Neural cell (in vitro differentiated cells): ENCODE measurements around the gene ACYP2. TPM values are rescaled to one million over a fixed set of nuclear protein-coding genes. Genes with fewer than 3 reads are reported as not detected.

ENCODE experiments used
- H2AFZ ChIP-seq: fragments of 200-600, 300-800 bp; sonication (generic), shearing (Covaris generic); 2 replicates; pipeline ENCODE4 v1.6.0; 2014; ENCODE audit warnings: low read depth, mild to moderate bottlenecking, antibody characterized with exemption, low read length, moderate library complexity
- H3F3A ChIP-seq: fragments of 200-600 bp; shearing (Covaris generic); 2 replicates; pipeline ENCODE4 v1.6.1; 2016; ENCODE audit warnings: mild to moderate bottlenecking, moderate library complexity, mixed read lengths, antibody characterized with exemption, low read length; ENCODE audit not compliant: insufficient read depth, poor library complexity, severe bottlenecking
- H3K27ac ChIP-seq: fragments of 200-600, 300-800 bp; sonication (generic), shearing (Covaris generic); 2 replicates; pipeline ENCODE4 v1.5.1; 2014; ENCODE audit warnings: mild to moderate bottlenecking, low read length, moderate library complexity
- H3K27me3 ChIP-seq: fragments of 300-800, 200-600 bp; sonication (generic), shearing (Covaris generic); 2 replicates; pipeline ENCODE4 v1.6.0; 2014; ENCODE audit warnings: mild to moderate bottlenecking, low read depth, low read length, moderate library complexity; ENCODE audit not compliant: insufficient read depth
- H3K36me3 ChIP-seq: fragments of 300-800, 200-600 bp; sonication (generic), shearing (Covaris generic); 2 replicates; pipeline ENCODE4 v1.5.1; 2014; ENCODE audit warnings: mild to moderate bottlenecking, antibody characterized with exemption, low read length, moderate library complexity; ENCODE audit not compliant: insufficient read depth
- H3K4me2 ChIP-seq: fragments of 300-800, 200-600 bp; sonication (generic), shearing (Covaris generic); 2 replicates; pipeline ENCODE4 v1.6.0; 2014; ENCODE audit warnings: mild to moderate bottlenecking, low read length
- H3K4me3 ChIP-seq: fragments of 300-800, 200-600 bp; sonication (generic), shearing (Covaris generic); 2 replicates; pipeline ENCODE4 v1.5.1; 2014; ENCODE audit warnings: mild to moderate bottlenecking, low read length, moderate library complexity
- H3K79me2 ChIP-seq: fragments of 200-600 bp; shearing (Covaris generic); replicated peaks from 2 replicates; pipeline ENCODE4 v1.6.0; 2014; ENCODE audit warnings: mild to moderate bottlenecking, low read length, moderate library complexity; ENCODE audit not compliant: insufficient read depth
- H3K9ac ChIP-seq: fragments of 300-800, 200-600 bp; sonication (generic), shearing (Covaris generic); 2 replicates; pipeline ENCODE4 v1.6.1; 2016; ENCODE audit warnings: mild to moderate bottlenecking, low read length, mixed read lengths
- H3K9me2 ChIP-seq: fragments of 200-600 bp; shearing (Covaris generic); 2 replicates; pipeline ENCODE4 v1.6.1; 2016; ENCODE audit warnings: mild to moderate bottlenecking, low read length, mixed read lengths; ENCODE audit not compliant: insufficient read depth
- H3K9me3 ChIP-seq: fragments of 200-600, 300-800 bp; sonication (generic), shearing (Covaris generic); 2 replicates; pipeline ENCODE4 v1.6.1; 2016; ENCODE audit warnings: mild to moderate bottlenecking, mixed run types, low read length, moderate library complexity, mixed read lengths
- H4K20me1 ChIP-seq: fragments of 200-600 bp; shearing (Covaris generic); 2 replicates; pipeline ENCODE4 v1.6.1; 2016; ENCODE audit warnings: mild to moderate bottlenecking, mixed run types; ENCODE audit not compliant: insufficient read depth
- EP300 ChIP-seq: fragments of 450-650 bp; conservative IDR thresholded peaks from 2 replicates; pipeline ENCODE4 v1.6.1; 2014; ENCODE audit warnings: antibody characterized with exemption, mild to moderate bottlenecking, moderate library complexity; ENCODE audit not compliant: poor library complexity, severe bottlenecking
- EZH2 ChIP-seq: fragments of 200-600, 300-800 bp; shearing (Covaris generic), sonication (generic); IDR thresholded peaks from 2 replicates; pipeline ENCODE4 v1.6.1; 2014; ENCODE audit warnings: antibody characterized with exemption, low read length, borderline replicate concordance, mild to moderate bottlenecking; ENCODE audit not compliant: insufficient read depth, poor library complexity, severe bottlenecking
- MXI1 ChIP-seq: fragments of 450-650 bp; conservative IDR thresholded peaks from 2 replicates; pipeline ENCODE4 v1.6.1; 2014; ENCODE audit warnings: antibody characterized with exemption, mild to moderate bottlenecking; ENCODE audit not compliant: poor library complexity, severe bottlenecking
- POLR2AphosphoS5 ChIP-seq: IDR thresholded peaks from 2 replicates; pipeline ENCODE4 v1.6.1; 2012
- RAD21 ChIP-seq: fragments of 450-650 bp; conservative IDR thresholded peaks from 2 replicates; pipeline ENCODE4 v1.6.1; 2014; ENCODE audit warnings: antibody characterized with exemption, mild to moderate bottlenecking, moderate library complexity
- SMC3 ChIP-seq: fragments of 450-650 bp; conservative IDR thresholded peaks from 2 replicates; pipeline ENCODE4 v1.6.1; 2014; ENCODE audit warnings: antibody characterized with exemption, mild to moderate bottlenecking, moderate library complexity; ENCODE audit not compliant: poor library complexity
- TAF1 ChIP-seq: IDR thresholded peaks from 2 replicates; pipeline ENCODE4 v1.6.1; 2012; ENCODE audit warnings: low read depth
- polyA minus RNA-seq: library from RNA; depleted of rRNA, polyadenylated mRNA; stranded (reverse); fragments of >200 nt; gene quantifications from 2 replicates; pipeline ENCODE4 v1.2.3, GENCODE V29; 2014
- polyA plus RNA-seq: library from polyadenylated mRNA; depleted of rRNA; stranded (reverse); fragments of >200 nt; gene quantifications from 2 replicates; pipeline ENCODE4 v1.2.3, GENCODE V29; 2014
- TF ChIP-seq, protein P1 (sequence below): IDR thresholded peaks from 2 replicates; pipeline ENCODE4 v1.6.1; 2012; ENCODE audit warnings: borderline replicate concordance
- TF ChIP-seq, protein P2 (sequence below): fragments of 450-650 bp; IDR thresholded peaks from 2 replicates; pipeline ENCODE4 v1.5.1; 2014; ENCODE audit warnings: antibody characterized with exemption, mild to moderate bottlenecking, moderate library complexity; ENCODE audit not compliant: poor library complexity, severe bottlenecking

The ACYP2 gene
- 42.9 and 48.2 TPM in 2 replicates for polyA plus RNA-seq
- 27.3 and 29.2 TPM in 2 replicates for polyA minus RNA-seq

DNA sequence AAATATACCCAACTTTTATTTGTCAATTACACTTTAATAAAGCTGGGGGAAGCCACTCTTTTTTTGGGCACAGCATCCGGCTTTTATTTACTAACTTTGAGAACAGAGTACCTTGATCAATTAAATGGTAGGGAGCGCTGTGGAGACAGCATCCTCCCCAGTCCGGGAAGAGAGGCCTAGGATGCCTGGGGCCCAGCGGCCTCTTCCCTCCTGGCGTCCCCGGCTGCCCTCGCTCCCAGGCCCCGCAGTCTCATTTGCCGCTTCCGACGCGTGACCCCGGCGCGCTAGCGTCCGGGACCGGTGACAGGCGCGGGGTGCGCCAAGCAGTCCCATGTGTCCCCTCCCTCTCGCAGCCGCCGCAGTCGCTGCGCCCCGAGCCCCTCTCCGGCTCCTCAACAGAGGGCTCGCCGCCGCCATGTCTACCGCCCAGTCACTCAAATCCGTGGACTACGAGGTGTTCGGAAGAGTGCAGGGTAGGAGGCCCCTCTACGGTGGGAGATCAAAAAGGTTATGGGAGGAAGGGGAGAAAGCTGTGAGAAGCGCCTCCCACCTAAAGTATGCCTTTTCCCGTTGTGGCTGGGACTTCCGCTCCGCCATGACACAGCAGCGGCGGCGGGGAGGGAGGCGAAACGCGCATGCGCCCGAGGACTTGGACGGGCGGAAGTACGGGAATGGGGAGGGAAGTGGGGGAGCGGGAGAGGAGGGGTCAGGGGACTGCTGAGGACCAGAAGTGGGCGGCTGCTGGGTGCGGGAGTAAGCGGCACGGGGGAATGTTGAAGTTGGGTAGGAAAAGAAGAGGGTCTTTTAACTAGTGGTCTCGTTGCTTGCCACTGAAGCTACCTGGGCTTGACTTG, at the start of gene ACYP2:
Gene ACYP2, plus strand, starts transcription at position 332 of the 854 bp plus-strand sequence.
- H3K36me3 ChIP-seq, result no peaks in the 10 kb centered on the region
- peak within 1 kb of the TSS; percentile 77 for H3K4me3 ChIP-seq
- H3F3A ChIP-seq, result peaks cover 5% of the 10 kb centered on the region
- H3K27me3 ChIP-seq, result no peaks in the 10 kb centered on the region
- H3K79me2 ChIP-seq, result no peaks in the 10 kb centered on the region
- H3K9me3 ChIP-seq, result no peaks in the 10 kb centered on the region
- peak within 1 kb of the TSS; percentile 94 for H2AFZ ChIP-seq
- peak within 1 kb of the TSS; percentile 97 for H3K27ac ChIP-seq
- no peaks in the 10 kb centered on the region for H3K9me2 ChIP-seq
- peak within 1 kb of the TSS; percentile 95 for H3K9ac ChIP-seq
- H3K4me2 ChIP-seq, result peak within 1 kb of the TSS; percentile 59
- peak; percentile 61 for TF ChIP-seq EP300
- peak; percentile 83 for TF ChIP-seq MXI1
- peak; percentile 63 for TF ChIP-seq RAD21
- no peak for TF ChIP-seq EZH2
- TF ChIP-seq, protein P1, sequence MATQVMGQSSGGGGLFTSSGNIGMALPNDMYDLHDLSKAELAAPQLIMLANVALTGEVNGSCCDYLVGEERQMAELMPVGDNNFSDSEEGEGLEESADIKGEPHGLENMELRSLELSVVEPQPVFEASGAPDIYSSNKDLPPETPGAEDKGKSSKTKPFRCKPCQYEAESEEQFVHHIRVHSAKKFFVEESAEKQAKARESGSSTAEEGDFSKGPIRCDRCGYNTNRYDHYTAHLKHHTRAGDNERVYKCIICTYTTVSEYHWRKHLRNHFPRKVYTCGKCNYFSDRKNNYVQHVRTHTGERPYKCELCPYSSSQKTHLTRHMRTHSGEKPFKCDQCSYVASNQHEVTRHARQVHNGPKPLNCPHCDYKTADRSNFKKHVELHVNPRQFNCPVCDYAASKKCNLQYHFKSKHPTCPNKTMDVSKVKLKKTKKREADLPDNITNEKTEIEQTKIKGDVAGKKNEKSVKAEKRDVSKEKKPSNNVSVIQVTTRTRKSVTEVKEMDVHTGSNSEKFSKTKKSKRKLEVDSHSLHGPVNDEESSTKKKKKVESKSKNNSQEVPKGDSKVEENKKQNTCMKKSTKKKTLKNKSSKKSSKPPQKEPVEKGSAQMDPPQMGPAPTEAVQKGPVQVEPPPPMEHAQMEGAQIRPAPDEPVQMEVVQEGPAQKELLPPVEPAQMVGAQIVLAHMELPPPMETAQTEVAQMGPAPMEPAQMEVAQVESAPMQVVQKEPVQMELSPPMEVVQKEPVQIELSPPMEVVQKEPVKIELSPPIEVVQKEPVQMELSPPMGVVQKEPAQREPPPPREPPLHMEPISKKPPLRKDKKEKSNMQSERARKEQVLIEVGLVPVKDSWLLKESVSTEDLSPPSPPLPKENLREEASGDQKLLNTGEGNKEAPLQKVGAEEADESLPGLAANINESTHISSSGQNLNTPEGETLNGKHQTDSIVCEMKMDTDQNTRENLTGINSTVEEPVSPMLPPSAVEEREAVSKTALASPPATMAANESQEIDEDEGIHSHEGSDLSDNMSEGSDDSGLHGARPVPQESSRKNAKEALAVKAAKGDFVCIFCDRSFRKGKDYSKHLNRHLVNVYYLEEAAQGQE, result peak; percentile 91
- TF ChIP-seq TAF1, result peak; percentile 87
- TF ChIP-seq SMC3, result peak; percentile 68
- peak; percentile 97 for TF ChIP-seq POLR2AphosphoS5
- TF ChIP-seq, protein P2, sequence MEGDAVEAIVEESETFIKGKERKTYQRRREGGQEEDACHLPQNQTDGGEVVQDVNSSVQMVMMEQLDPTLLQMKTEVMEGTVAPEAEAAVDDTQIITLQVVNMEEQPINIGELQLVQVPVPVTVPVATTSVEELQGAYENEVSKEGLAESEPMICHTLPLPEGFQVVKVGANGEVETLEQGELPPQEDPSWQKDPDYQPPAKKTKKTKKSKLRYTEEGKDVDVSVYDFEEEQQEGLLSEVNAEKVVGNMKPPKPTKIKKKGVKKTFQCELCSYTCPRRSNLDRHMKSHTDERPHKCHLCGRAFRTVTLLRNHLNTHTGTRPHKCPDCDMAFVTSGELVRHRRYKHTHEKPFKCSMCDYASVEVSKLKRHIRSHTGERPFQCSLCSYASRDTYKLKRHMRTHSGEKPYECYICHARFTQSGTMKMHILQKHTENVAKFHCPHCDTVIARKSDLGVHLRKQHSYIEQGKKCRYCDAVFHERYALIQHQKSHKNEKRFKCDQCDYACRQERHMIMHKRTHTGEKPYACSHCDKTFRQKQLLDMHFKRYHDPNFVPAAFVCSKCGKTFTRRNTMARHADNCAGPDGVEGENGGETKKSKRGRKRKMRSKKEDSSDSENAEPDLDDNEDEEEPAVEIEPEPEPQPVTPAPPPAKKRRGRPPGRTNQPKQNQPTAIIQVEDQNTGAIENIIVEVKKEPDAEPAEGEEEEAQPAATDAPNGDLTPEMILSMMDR, result peak; percentile 59
- H4K20me1 ChIP-seq, result no peaks in the 10 kb centered on the region

DNA sequence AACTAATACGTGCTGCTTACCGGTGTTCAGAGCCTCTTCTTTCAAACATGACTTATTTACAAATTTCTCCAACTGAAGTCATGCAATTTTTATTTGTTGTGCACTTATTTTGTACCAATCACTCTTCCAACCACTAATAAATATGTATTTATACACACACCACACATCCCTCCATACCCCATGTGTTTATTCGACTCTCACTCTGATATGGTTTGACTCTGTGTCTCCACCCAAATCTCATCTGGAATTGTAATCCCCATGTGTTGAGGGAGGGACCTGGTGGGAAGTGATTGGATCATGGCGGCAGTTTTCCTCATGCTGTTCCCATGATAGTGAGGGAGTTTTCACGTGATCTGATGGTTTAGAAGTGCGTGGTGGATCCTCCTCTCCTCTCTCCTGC, 49.5 kb upstream of the ACYP2 start:
- Histone ChIP-seq H3K9me2 (no peaks in the 10 kb centered on the region), H2AFZ (no peak overlapping the region), H3K79me2 (no peaks in the 10 kb centered on the region), H3K27me3 (no peaks in the 10 kb centered on the region), H3K9me3 (no peaks in the 10 kb centered on the region), H3K9ac (no peak overlapping the region), H3K4me2 (no peak overlapping the region), H3K27ac (no peak overlapping the region), H3K4me3 (no peak overlapping the region), H3F3A (no peaks in the 10 kb centered on the region), H4K20me1 (no peaks in the 10 kb centered on the region), H3K36me3 (no peaks in the 10 kb centered on the region)
- no peak for TF ChIP-seq EZH2
- no peak for TF ChIP-seq EP300
- TF ChIP-seq POLR2AphosphoS5, result no peak
- no peak for TF ChIP-seq RAD21
- TF ChIP-seq SMC3, result no peak
- no peak for TF ChIP-seq TAF1
- TF ChIP-seq, protein P1, result no peak
- TF ChIP-seq, protein P2, result no peak
- TF ChIP-seq MXI1, result no peak
